Measurements from ENCODE around the gene FAM13B. TPM values are rescaled to one million over a fixed set of nuclear protein-coding genes. Genes with fewer than 3 reads are reported as not detected.
A peak's percentile ranks its signal among the peaks of the same experiment; 100 is the strongest.
"Not testable (repeated sequence)": the region's sequence is repeated elsewhere in the genome, so short reads cannot be mapped to it uniquely, and the experiment has no call there.

FAM13B gene
- total and polyA plus RNA-seq, 2 experiments from 2014 or later: 10.7 to 15.3 TPM

DNA sequence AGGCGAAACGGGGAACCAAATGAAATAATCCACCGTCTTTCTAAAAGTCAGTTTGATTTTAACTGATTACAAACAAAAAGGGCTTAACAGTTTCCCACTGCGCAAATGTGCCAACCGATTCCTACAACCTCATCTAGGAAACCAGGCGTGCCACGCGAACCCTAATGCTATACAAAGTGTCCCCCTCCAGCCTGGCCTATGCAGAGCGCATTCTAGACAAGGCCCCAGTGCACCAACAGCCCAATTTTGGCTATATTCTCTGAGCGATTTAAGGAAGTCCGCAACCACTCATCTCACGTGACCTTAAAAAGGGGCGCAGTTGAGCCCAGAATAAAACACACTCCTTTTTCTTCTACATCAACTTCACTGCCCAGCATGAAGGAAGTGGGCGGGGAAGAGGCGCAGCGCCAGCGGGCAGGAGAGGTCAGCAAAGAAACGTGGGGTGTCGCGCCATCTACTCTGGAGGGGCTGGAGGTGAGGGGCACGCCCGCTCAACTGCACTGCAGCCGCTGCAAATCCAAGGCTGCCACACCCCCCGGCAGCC lies 779 bp downstream of the FAM13B start:
- Histone ChIP-seq H3K27ac (peak overlapping the region; percentile 100), H3K27me3 (no peaks in the 10 kb centered on the region), H3K9me3 (ENCODE audit: low read depth) (no peaks in the 10 kb centered on the region), H3K4me1 (ENCODE audit: low read depth) (peaks cover 12% of the 10 kb centered on the region), H3K4me3 (peak overlapping the region; percentile 97), H3K36me3 (no peaks in the 10 kb centered on the region)
- DNase-seq (ENCODE audit: low read depth in 1 of 2, low spot score in 1 of 2): peak; percentile 58 to 68
- no peak for TF ChIP-seq CTCF (IDR thresholded peaks at IDR 0.05; ENCODE audit: low read depth, low read length)

- no peak for DNase-seq (ENCODE audit: low read depth in 1 of 2, low spot score in 1 of 2)
- H3K36me3 ChIP-seq: no peaks in the 10 kb centered on the region
- TF ChIP-seq CTCF (IDR thresholded peaks at IDR 0.05; ENCODE audit: low read depth, low read length): no peak
- no peak overlapping the region for H3K27ac ChIP-seq
- no peaks in the 10 kb centered on the region for H3K9me3 ChIP-seq (ENCODE audit: low read depth)
- peaks cover 12% of the 10 kb centered on the region for H3K4me1 ChIP-seq (ENCODE audit: low read depth)
- no peak overlapping the region for H3K4me3 ChIP-seq
- no peaks in the 10 kb centered on the region for H3K27me3 ChIP-seq
Measured at GRCh38 chr5:138029944-138030343, 2.9 kb downstream of the FAM13B start.

DNA sequence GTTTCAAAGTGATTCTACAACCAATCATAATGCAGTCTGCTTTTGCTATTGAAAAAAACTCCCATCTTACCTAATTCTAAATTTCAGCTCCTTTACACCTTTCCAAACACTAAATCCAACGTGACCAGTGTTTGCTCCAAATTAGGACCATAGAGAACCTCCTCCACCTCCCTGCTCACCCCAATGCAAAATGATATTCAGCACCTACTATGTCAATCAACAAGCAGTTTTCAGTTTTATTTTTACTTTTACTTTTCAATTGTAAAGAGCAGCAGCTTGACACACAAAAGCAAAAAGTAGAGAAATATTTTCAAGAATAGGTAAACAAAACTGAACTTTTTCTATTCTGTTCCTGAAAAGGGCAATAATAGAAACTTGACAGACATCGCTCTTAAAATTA lies 3.4 kb downstream of the FAM13B start:
- DNase-seq (ENCODE audit: low read depth in 1 of 2, low spot score in 1 of 2): no peak
- no peaks in the 10 kb centered on the region for H3K27me3 ChIP-seq
- TF ChIP-seq CTCF (IDR thresholded peaks at IDR 0.05; ENCODE audit: low read depth, low read length): no peak
- no peak overlapping the region for H3K4me3 ChIP-seq
- H3K4me1 ChIP-seq (ENCODE audit: low read depth): peaks cover 12% of the 10 kb centered on the region
- no peak overlapping the region for H3K27ac ChIP-seq
- no peaks in the 10 kb centered on the region for H3K9me3 ChIP-seq (ENCODE audit: low read depth)
- H3K36me3 ChIP-seq: no peaks in the 10 kb centered on the region

GRCh38 chr5:138028971-138029365 lies 3.9 kb downstream of the FAM13B start:
- no peaks in the 10 kb centered on the region for H3K27me3 ChIP-seq
- DNase-seq (ENCODE audit: low read depth in 1 of 2, low spot score in 1 of 2): no peak
- no peak overlapping the region for H3K4me3 ChIP-seq
- no peaks in the 10 kb centered on the region for H3K9me3 ChIP-seq (ENCODE audit: low read depth)
- peaks cover 12% of the 10 kb centered on the region for H3K4me1 ChIP-seq (ENCODE audit: low read depth)
- H3K27ac ChIP-seq: no peak overlapping the region
- H3K36me3 ChIP-seq: no peaks in the 10 kb centered on the region
- no peak for TF ChIP-seq CTCF (IDR thresholded peaks at IDR 0.05; ENCODE audit: low read depth, low read length)

DNA sequence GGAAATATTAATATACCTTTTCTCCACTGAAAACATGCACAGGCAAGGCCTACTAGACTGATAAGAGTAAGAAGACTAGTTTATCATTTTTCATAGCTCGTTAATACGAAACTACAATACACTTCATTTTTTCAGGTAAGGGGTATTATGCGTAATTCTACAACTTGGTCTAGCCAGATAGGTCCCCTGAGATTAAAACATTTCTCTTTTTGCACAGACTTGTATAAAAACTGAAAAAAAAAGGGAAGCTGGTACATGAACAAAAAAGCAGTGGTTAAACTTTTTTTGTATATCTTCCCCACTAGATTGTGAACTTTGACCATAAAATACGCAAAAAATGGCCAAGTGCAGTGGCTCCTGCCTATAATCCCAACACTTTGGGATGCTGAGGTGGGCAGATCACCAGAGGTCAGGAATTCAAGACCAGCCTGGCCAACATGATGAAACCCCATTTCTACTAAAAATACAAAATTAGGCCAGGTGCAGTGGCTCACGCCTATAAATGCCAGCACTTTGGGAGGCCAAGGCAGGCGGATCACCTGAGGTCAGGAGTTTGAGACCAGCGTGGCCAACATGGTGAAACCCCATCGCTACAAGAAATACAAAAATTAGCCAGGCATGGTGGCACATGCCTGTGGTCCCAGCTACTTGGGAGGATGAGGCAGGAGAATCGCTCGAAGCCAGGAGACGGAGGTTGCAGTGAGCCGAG lies 4.5 kb downstream of the FAM13B start:
- DNase-seq (ENCODE audit: low read depth in 1 of 2, low spot score in 1 of 2); H3K36me3 ChIP-seq; H3K27ac ChIP-seq; H3K4me3 ChIP-seq; H3K9me3 ChIP-seq (ENCODE audit: low read depth); H3K27me3 ChIP-seq: not testable (repeated sequence)
- H3K4me1 ChIP-seq (ENCODE audit: low read depth): peaks cover 12% of the 10 kb centered on the region

DNA sequence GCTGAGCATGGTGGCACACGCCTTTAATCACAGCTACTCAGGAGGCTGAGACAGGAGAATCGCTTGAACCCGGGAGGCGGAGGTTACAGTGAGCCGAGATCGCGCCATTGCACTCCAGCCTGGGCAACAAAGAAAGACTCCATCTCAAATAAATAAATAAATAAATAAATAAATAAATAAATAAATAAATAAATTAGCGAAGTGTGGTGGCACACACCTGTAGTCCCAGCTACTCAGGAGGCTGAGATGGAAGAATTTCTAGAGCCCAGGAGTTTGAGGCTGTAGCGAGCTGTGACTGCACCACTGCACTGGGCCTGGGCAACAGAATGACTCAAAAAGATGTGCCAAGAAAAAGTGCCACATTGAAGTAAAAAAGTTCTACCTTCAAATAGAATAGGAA lies 6.1 kb downstream of the FAM13B start:
- peaks cover 12% of the 10 kb centered on the region for H3K4me1 ChIP-seq (ENCODE audit: low read depth)
- not testable (repeated sequence) for H3K36me3 ChIP-seq; H3K4me3 ChIP-seq; DNase-seq (ENCODE audit: low read depth in 1 of 2, low spot score in 1 of 2); H3K27ac ChIP-seq; H3K27me3 ChIP-seq; H3K9me3 ChIP-seq (ENCODE audit: low read depth)
